Progenitor cell of endocrine pancreas (in vitro differentiated cells): ENCODE measurements around the gene PI4K2B. TPM values are rescaled to one million over a fixed set of nuclear protein-coding genes. Genes with fewer than 3 reads are reported as not detected.

ENCODE experiments used
- DNase-seq: peaks from one replicate; pipeline ENCODE4 v3.0.0; 2021; ENCODE audit warnings: low spot score; ENCODE audit not compliant: unreplicated experiment
- H3K27ac Mint-ChIP-seq: 2 replicates; pipeline ENCODE4 v1.8.0; 2021; ENCODE audit warnings: mild to moderate bottlenecking, moderate library complexity, mixed read lengths
- H3K27me3 Mint-ChIP-seq: 2 replicates; pipeline ENCODE4 v1.8.0; 2021; ENCODE audit warnings: mixed read lengths
- H3K36me3 Mint-ChIP-seq: 2 replicates; pipeline ENCODE4 v1.8.0; 2022; ENCODE audit warnings: mixed read lengths; ENCODE audit not compliant: insufficient read depth
- H3K4me1 Mint-ChIP-seq: 2 replicates; pipeline ENCODE4 v1.8.0; 2021; ENCODE audit warnings: low read depth, mixed read lengths
- H3K4me3 Mint-ChIP-seq: 2 replicates; pipeline ENCODE4 v1.8.0; 2021; ENCODE audit warnings: low read depth, mild to moderate bottlenecking, moderate library complexity, mixed read lengths
- H3K9me3 Mint-ChIP-seq: 2 replicates; pipeline ENCODE4 v1.8.0; 2021; ENCODE audit warnings: low read depth, mixed read lengths
- total RNA-seq: library from RNA; stranded (reverse); gene quantifications from 2 replicates; pipeline ENCODE4 v1.2.1, GENCODE V29; 2021
- TF ChIP-seq, protein P1 (sequence below): fragments of 200-600 bp; sonication (generic); IDR thresholded peaks from one replicate; pipeline ENCODE4 v1.5.0; 2021; ENCODE audit warnings: antibody characterized with exemption, mild to moderate bottlenecking; ENCODE audit not compliant: unreplicated experiment

Gene PI4K2B
- total RNA-seq, 1 donor from 2014 or later, result 13.9 TPM

DNA sequence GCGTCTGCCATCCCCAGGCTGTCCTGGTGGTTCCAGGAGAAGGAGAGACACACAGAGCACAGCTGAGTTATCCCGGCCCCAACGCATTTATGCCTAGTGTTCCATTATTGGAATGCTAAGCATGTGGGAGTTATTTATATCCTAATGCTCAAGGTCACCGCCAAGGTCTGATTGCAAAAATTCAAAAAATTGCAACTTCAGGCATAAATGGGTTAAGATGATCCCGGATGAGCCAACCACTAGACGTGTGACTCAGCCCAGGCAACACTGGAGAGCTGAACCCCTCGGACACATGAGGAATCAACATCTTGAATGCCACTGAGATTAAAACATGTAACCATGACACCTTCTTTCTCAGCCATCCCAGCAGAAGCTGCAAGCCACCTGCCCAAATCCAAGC, 74.9 kb downstream of the PI4K2B start:
- Mint-ChIP-seq H3K4me1 (peaks cover 8% of the 10 kb centered on the region), H3K27ac (no peak overlapping the region), H3K27me3 (no peaks in the 10 kb centered on the region), H3K4me3 (no peak overlapping the region), H3K36me3 (no peaks in the 10 kb centered on the region), H3K9me3 (no peaks in the 10 kb centered on the region)
- DNase-seq, result no peak
- TF ChIP-seq, protein P1, sequence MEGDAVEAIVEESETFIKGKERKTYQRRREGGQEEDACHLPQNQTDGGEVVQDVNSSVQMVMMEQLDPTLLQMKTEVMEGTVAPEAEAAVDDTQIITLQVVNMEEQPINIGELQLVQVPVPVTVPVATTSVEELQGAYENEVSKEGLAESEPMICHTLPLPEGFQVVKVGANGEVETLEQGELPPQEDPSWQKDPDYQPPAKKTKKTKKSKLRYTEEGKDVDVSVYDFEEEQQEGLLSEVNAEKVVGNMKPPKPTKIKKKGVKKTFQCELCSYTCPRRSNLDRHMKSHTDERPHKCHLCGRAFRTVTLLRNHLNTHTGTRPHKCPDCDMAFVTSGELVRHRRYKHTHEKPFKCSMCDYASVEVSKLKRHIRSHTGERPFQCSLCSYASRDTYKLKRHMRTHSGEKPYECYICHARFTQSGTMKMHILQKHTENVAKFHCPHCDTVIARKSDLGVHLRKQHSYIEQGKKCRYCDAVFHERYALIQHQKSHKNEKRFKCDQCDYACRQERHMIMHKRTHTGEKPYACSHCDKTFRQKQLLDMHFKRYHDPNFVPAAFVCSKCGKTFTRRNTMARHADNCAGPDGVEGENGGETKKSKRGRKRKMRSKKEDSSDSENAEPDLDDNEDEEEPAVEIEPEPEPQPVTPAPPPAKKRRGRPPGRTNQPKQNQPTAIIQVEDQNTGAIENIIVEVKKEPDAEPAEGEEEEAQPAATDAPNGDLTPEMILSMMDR, result no peak

DNA sequence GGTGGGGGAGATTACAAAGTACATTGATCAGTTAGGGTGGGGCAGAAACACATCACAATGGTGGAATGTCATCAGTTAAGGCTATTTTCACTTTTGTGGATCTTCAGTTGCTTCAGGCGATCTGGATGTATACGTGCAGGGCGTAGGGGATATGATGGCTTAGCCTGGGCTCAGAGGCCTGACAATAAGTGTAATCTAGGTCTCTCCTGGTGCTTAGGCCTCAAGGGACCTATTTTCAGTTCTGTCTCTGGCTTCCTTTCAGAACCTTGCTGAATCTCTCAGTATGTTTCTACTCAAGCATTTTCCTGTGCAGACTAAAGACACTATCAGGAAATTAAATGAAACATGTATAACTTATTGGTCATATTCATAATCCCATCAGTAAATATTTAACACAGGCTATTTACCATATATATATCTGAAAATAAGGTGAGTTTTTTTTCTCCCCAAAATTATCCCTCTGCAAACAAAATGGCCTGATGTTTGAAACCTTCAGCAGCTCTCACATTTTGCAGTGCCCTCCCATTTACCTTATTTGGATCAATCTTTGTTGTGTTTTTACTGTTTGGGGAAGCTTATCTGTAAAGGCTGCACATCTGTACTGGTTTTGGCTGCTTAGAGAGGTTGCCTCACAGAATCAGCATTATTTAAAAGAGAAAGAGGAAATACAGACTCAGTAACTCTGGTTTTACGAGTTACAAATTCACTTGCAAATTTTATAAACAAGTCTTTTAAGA, 76.4 kb downstream of the PI4K2B start:
- Mint-ChIP-seq H3K27me3 (no peaks in the 10 kb centered on the region), H3K4me3 (no peak overlapping the region), H3K36me3 (no peaks in the 10 kb centered on the region), H3K9me3 (no peaks in the 10 kb centered on the region), H3K4me1 (peaks cover 8% of the 10 kb centered on the region), H3K27ac (no peak overlapping the region)
- no peak for DNase-seq
- TF ChIP-seq, protein P1, result no peak

DNA sequence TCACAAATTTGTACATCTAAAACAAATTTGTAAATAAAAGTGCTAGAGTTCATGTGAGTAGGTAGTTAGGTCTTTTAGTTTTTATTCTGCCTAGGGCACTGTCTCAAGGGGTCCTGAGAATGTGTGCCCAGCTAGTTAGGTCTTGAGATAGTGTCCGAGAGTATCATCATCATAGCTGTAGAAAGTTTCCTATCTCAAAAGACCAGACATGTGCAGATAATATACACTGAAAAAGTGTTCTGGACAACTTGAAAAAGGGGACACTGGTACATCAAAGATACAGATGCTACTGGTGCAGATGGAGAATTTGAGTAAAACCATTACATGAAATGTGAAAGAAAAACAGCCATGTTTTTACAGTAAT, 77.0 kb downstream of the PI4K2B start:
- no peak overlapping the region for H3K4me3 Mint-ChIP-seq
- peaks cover 8% of the 10 kb centered on the region for H3K4me1 Mint-ChIP-seq
- no peak for DNase-seq
- no peaks in the 10 kb centered on the region for H3K9me3 Mint-ChIP-seq
- no peak overlapping the region for H3K27ac Mint-ChIP-seq
- TF ChIP-seq, protein P1, result no peak
- no peaks in the 10 kb centered on the region for H3K36me3 Mint-ChIP-seq
- H3K27me3 Mint-ChIP-seq, result no peaks in the 10 kb centered on the region

DNA sequence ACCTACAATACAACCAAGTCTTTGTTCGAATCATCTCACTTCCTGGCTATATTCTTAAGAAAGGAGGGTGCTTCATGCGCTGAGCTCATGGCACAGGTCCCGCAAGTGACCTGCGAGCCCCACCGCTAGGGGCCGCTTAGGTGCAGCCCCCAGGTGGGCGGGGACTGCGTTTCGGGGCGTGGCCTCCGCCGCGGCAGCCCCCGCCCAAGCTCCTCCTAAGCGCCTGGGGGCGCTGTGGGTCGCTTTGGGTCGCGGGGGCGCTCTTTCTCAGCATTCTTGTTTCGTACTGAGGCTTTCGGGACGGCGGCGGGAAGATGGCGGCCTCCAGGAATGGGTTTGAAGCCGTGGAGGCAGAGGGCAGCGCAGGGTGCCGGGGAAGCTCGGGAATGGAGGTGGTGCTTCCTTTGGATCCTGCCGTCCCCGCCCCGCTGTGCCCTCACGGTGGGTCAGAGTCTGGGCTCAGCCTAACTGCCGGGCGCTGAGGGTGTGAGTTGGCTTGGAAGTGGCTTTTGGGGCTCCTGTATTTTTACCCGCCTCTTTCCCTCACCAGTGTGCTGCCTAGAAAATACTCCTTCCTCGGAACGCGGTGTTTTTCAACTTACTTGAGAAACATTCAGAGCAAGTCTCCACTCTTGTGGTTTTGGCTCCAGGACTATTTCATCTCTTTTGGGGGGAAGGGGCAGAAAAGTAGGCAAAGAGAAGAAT, 78.8 kb downstream of the PI4K2B start, which contains the start of gene ZCCHC4:
ZCCHC4 (plus strand) TSS at position 279 of the 705 bp plus-strand sequence; CDS start at position 315, 36 bp downstream.
- Mint-ChIP-seq H3K36me3 (peaks cover 2% of the 10 kb centered on the region), H3K4me3 (peak within 1 kb of the TSS; percentile 99)

More for the DNA sequence above, 78.8 kb downstream of the PI4K2B start, which contains the start of gene ZCCHC4:
- H3K9me3 Mint-ChIP-seq, result no peaks in the 10 kb centered on the region
- H3K27ac Mint-ChIP-seq, result peak within 1 kb of the TSS; percentile 100
- TF ChIP-seq, protein P1, result peak; percentile 100
- no peaks in the 10 kb centered on the region for H3K27me3 Mint-ChIP-seq
- DNase-seq, result peak; percentile 85
- peaks cover 8% of the 10 kb centered on the region for H3K4me1 Mint-ChIP-seq
